ENCODE results near the gene ZFHX3. TPM values are rescaled to one million over a fixed set of nuclear protein-coding genes. Genes with fewer than 3 reads are reported as not detected.

The ZFHX3 gene
- total and polyA plus RNA-seq, 2 of the 8 experiments (the other 6 are each of a cell fraction or from before 2014, with no cell fraction given) = 0.08 to 0.99 TPM

GRCh38 chr16:72948238-72948829 is 99.6 kb downstream of the ZFHX3 start:
- Histone ChIP-seq H3K79me2 (ENCODE audit: control insufficient read depth in 1 of 2, insufficient read depth in 2 of 2, low read length in 2 of 2) (no peaks in the 10 kb centered on the region), H2AFZ (ENCODE audit: low read length) (no peak overlapping the region), H3K4ac (replicated peaks; ENCODE audit: insufficient read length, low read depth, low read length) (no peak overlapping the region), H3K9me3 (ENCODE audit: insufficient read depth in 2 of 2, low read depth in 1 of 2, low read length in 1 of 2) (no peaks in the 10 kb centered on the region), H3K36me3 (ENCODE audit: control insufficient read depth in 2 of 4, insufficient read depth in 4 of 4, low read length in 3 of 4) (no peaks in the 10 kb centered on the region), H3K27ac (ENCODE audit: low read depth, low read length) (no peak overlapping the region), H3K4me3 (ENCODE audit: extremely low read depth in 1 of 4, insufficient read depth in 2 of 4, low read depth in 3 of 4, low read length in 4 of 4) (no peak overlapping the region), H3K4me2 (ENCODE audit: insufficient read depth in 1 of 2, low read depth in 2 of 2, low read length in 2 of 2) (no peak overlapping the region), H3K23ac (ENCODE audit: insufficient read length) (no peak overlapping the region), H2BK5ac (ENCODE audit: low read depth, low read length) (no peak overlapping the region), H3K23me2 (ENCODE audit: low read depth, low read length) (no peaks in the 10 kb centered on the region), H3K14ac (ENCODE audit: insufficient read length) (no peak overlapping the region), H3K9ac (replicated peaks in 1 of 4; ENCODE audit: extremely low read depth in 1 of 4, low read depth in 3 of 4, low read length in 3 of 4) (no peak overlapping the region), H2BK20ac (ENCODE audit: low read length) (no peak overlapping the region), H4K8ac (ENCODE audit: extremely low read depth, insufficient read depth, low read length) (no peak overlapping the region; the same call in 1 of the 2 replicates), H2BK120ac (replicated peaks; ENCODE audit: low read depth, low read length) (no peak overlapping the region), H2BK15ac (ENCODE audit: low read length) (no peak overlapping the region), H3K18ac (ENCODE audit: extremely low read depth, low read length) (no peak overlapping the region), H4K5ac (ENCODE audit: insufficient read length, low read depth, low read length) (no peak overlapping the region), H3K4me1 (replicated peaks in 1 of 4; ENCODE audit: control insufficient read depth in 3 of 4, insufficient read depth in 4 of 4, low read length in 3 of 4) (peaks cover 0 to 6% (median 2%) of the 10 kb centered on the region in 4 experiments; a peak in 3 of 7 replicates), H4K91ac (replicated peaks; ENCODE audit: insufficient read length, low read length) (no peak overlapping the region), H3K27me3 (replicated peaks in 1 of 4; ENCODE audit: control insufficient read depth in 3 of 4, extremely low read depth in 1 of 4, insufficient read depth in 3 of 4, low read length in 3 of 4) (no peaks in the 10 kb centered on the region; a peak in 1 of 7 replicates), H3K79me1 (ENCODE audit: low read depth, low read length) (no peaks in the 10 kb centered on the region; the same call in 1 of the 2 replicates), H3K56ac (replicated peaks; ENCODE audit: insufficient read length, low read depth, low read length) (no peak overlapping the region), H2BK12ac (ENCODE audit: low read depth, low read length) (no peak overlapping the region), H2AK5ac (ENCODE audit: low read depth, low read length) (no peak overlapping the region), H4K20me1 (replicated peaks in 1 of 2; ENCODE audit: control insufficient read depth in 1 of 2, insufficient read depth in 2 of 2, low read length in 2 of 2) (peaks cover 0 to 1% of the 10 kb centered on the region in 2 experiments)
- FAIRE-seq = no peak
- DNase-seq (ENCODE audit: low read depth in 1 of 2, low spot score in 2 of 2) = no peak
- WGBS, 2 experiments (ENCODE audit: extremely low coverage in 1 of 2, insufficient coverage in 1 of 2, insufficient read length in 1 of 2, insufficient replicate concordance in 2 of 2, low coverage in 1 of 2, low lambda C conversion rate in 2 of 2, missing lambda C conversion rate in 1 of 2) = 89% methylated on average over 17 of the region's 17 CpGs; no CpG with 5 or more reads in 1 of the 2 experiments
- ChIA-PET CTCF (ENCODE audit: partially characterized antibody) (interaction anchor here (1.3 kb wide), 1 partner anchor 13 kb away, joined by 4 read pairs; no protein-coding TSS in a partner anchor), POLR2A (ENCODE audit: partially characterized antibody) (no interaction called here)
- TF ChIP-seq TAF7 (optimal IDR thresholded peaks at IDR 0.05; ENCODE audit: borderline replicate concordance, low read depth, low read length) (no peak), PHF8 (conservative IDR thresholded peaks at IDR 0.05; ENCODE audit: low read depth, low read length) (no peak), SIN3A (conservative IDR thresholded peaks at IDR 0.05 in 1 of 2, IDR thresholded peaks at IDR 0.05 in 1 of 2; ENCODE audit: low read depth in 1 of 2, low read length in 2 of 2) (no peak), TAF1 (IDR thresholded peaks at IDR 0.05; ENCODE audit: low read depth, low read length) (no peak), TCF12 (IDR thresholded peaks at IDR 0.05; ENCODE audit: low read depth, low read length) (no peak), CTCF (IDR thresholded peaks at IDR 0.05; ENCODE audit: control extremely low read depth in 1 of 3, insufficient read depth in 1 of 3, low read depth in 1 of 3, low read length in 3 of 3) (no peak), GTF2F1 (IDR thresholded peaks at IDR 0.05; ENCODE audit: borderline replicate concordance, low read depth, low read length) (no peak), CEBPB (IDR thresholded peaks at IDR 0.05; ENCODE audit: low read depth, low read length) (no peak), KDM1A (IDR thresholded peaks at IDR 0.05; ENCODE audit: borderline replicate concordance, low read length) (no peak)
